Loucy (cell line): ENCODE measurements around the gene ARMH3.

ENCODE experiments used
- H2AFZ ChIP-seq: fragments of 200-600 bp; sonication (generic); 2 replicates; pipeline ENCODE4 v1.6.0; 2016; ENCODE audit warnings: antibody characterized with exemption, mild to moderate bottlenecking, low read length, moderate library complexity
- H3F3A ChIP-seq: fragments of 200-600 bp; 2 replicates; pipeline ENCODE4 v1.6.0; 2016; ENCODE audit warnings: antibody characterized with exemption, low read depth, mild to moderate bottlenecking
- H3K27me3 ChIP-seq: fragments of 200-600 bp; sonication (generic); 2 replicates; pipeline ENCODE4 v1.6.1; 2014; ENCODE audit warnings: low read length, mild to moderate bottlenecking; ENCODE audit not compliant: insufficient read depth, poor library complexity, severe bottlenecking
- H3K36me3 ChIP-seq: fragments of 200-600 bp; sonication (generic); 2 replicates; pipeline ENCODE4 v1.6.1; 2016; ENCODE audit warnings: low read length; ENCODE audit not compliant: insufficient read depth
- H3K4me1 ChIP-seq: fragments of 200-600 bp; sonication (generic); 2 replicates; pipeline ENCODE4 v1.5.1; 2014; ENCODE audit warnings: low read length, mild to moderate bottlenecking; ENCODE audit not compliant: insufficient read depth, poor library complexity, severe bottlenecking
- H3K4me2 ChIP-seq: fragments of 200-600 bp; sonication (generic); 2 replicates; pipeline ENCODE4 v1.6.0; 2014; ENCODE audit warnings: antibody characterized with exemption, low read length, low read depth, mild to moderate bottlenecking; ENCODE audit not compliant: poor library complexity, severe bottlenecking
- H3K4me3 ChIP-seq: fragments of 200-600 bp; sonication (generic); 2 replicates; pipeline ENCODE4 v1.5.1; 2014; ENCODE audit warnings: low read length, mild to moderate bottlenecking, mixed read lengths; ENCODE audit not compliant: poor library complexity, severe bottlenecking
- H3K79me2 ChIP-seq: fragments of 200-600 bp; sonication (generic); 2 replicates; pipeline ENCODE4 v1.6.1; 2014; ENCODE audit warnings: low read length; ENCODE audit not compliant: insufficient read depth
- H3K9ac ChIP-seq: fragments of 200-600 bp; sonication (generic); 2 replicates; pipeline ENCODE4 v1.6.0; 2014; ENCODE audit warnings: mild to moderate bottlenecking, low read depth, low read length, moderate library complexity; ENCODE audit not compliant: poor library complexity, severe bottlenecking
- H3K9me2 ChIP-seq: fragments of 200-600 bp; sonication (generic); replicated peaks from 2 replicates; pipeline ENCODE4 v1.6.1; 2016; ENCODE audit warnings: low read depth, low read length, mixed read lengths
- H3K9me3 ChIP-seq: fragments of 200-600 bp; sonication (generic); 2 replicates; pipeline ENCODE4 v1.6.1; 2014; ENCODE audit warnings: mild to moderate bottlenecking, antibody characterized with exemption, low read length, low read depth; ENCODE audit not compliant: insufficient read depth
- H4K20me1 ChIP-seq: fragments of 200-600 bp; sonication (generic); 2 replicates; pipeline ENCODE4 v1.6.0; 2014; ENCODE audit warnings: antibody characterized with exemption, low read length, mild to moderate bottlenecking; ENCODE audit not compliant: insufficient read depth, poor library complexity, severe bottlenecking
- CTCF ChIP-seq: fragments of 200-600 bp; sonication (generic); conservative IDR thresholded peaks from 2 replicates; pipeline ENCODE4 v1.5.1; 2014; ENCODE audit warnings: mild to moderate bottlenecking, antibody characterized with exemption, low read length
- EZH2phosphoT487 ChIP-seq: fragments of 200-600 bp; IDR thresholded peaks from 2 replicates; pipeline ENCODE4 v1.6.1; 2018; ENCODE audit warnings: antibody characterized with exemption, mild to moderate bottlenecking, moderate library complexity, borderline replicate concordance

Gene ARMH3

GRCh38 chr10:101850749-101851148, 205.2 kb downstream of the ARMH3 start:
- Histone ChIP-seq H3K36me3 (peaks cover 14% of the 10 kb centered on the region; the same call in 1 of the 2 replicates), H3K4me3 (no peak overlapping the region), H3K4me2 (no peak overlapping the region), H2AFZ (no peak overlapping the region), H3K4me1 (peaks cover 11% of the 10 kb centered on the region), H3K9me2 (no peaks in the 10 kb centered on the region), H3K9me3 (no peaks in the 10 kb centered on the region), H3F3A (no peaks in the 10 kb centered on the region), H4K20me1 (no peaks in the 10 kb centered on the region), H3K79me2 (no peaks in the 10 kb centered on the region), H3K27me3 (no peaks in the 10 kb centered on the region), H3K9ac (no peak overlapping the region)
- TF ChIP-seq EZH2phosphoT487 (no peak), CTCF (no peak)

GRCh38 chr10:101848894-101849351, 207.1 kb downstream of the ARMH3 start:
- Histone ChIP-seq H2AFZ (no peak overlapping the region), H4K20me1 (no peaks in the 10 kb centered on the region), H3K79me2 (no peaks in the 10 kb centered on the region), H3K4me2 (no peak overlapping the region), H3K4me1 (peaks cover 11% of the 10 kb centered on the region), H3K9me2 (no peaks in the 10 kb centered on the region), H3F3A (no peaks in the 10 kb centered on the region), H3K36me3 (peaks cover 18% of the 10 kb centered on the region; the same call in 1 of the 2 replicates), H3K9me3 (no peaks in the 10 kb centered on the region), H3K27me3 (no peaks in the 10 kb centered on the region), H3K4me3 (no peak overlapping the region), H3K9ac (no peak overlapping the region)
- no peak for TF ChIP-seq EZH2phosphoT487
- TF ChIP-seq CTCF, result peak; percentile 42

- no peaks in the 10 kb centered on the region for H4K20me1 ChIP-seq
Measured at GRCh38 chr10:101848408-101848807, 207.6 kb downstream of the ARMH3 start.

More at GRCh38 chr10:101848408-101848807, 207.6 kb downstream of the ARMH3 start:
- no peak overlapping the region for H3K9ac ChIP-seq
- peaks cover 11% of the 10 kb centered on the region for H3K4me1 ChIP-seq
- H3K9me2 ChIP-seq, result no peaks in the 10 kb centered on the region
- H3K79me2 ChIP-seq, result no peaks in the 10 kb centered on the region
- H3K9me3 ChIP-seq, result no peaks in the 10 kb centered on the region
- no peak overlapping the region for H2AFZ ChIP-seq
- peaks cover 18% of the 10 kb centered on the region; the same call in 1 of the 2 replicates for H3K36me3 ChIP-seq
- no peaks in the 10 kb centered on the region for H3F3A ChIP-seq
- no peaks in the 10 kb centered on the region for H3K27me3 ChIP-seq
- H3K4me2 ChIP-seq, result no peak overlapping the region
- no peak for TF ChIP-seq EZH2phosphoT487
- TF ChIP-seq CTCF, result no peak
- no peak overlapping the region for H3K4me3 ChIP-seq
